IMR-90 (cell line): ENCODE measurements around the gene TBC1D10B. TPM values are rescaled to one million over a fixed set of nuclear protein-coding genes. Genes with fewer than 3 reads are reported as not detected.

ENCODE experiments used
- ATAC-seq: fragments of 200-7000 bp; cut with Tn5 transposase; 2 replicates; pipeline ENCODE4 v1.9.1; 2020; ENCODE audit warnings: low read depth, mild to moderate bottlenecking, moderate library complexity
- BruUV-seq: library from RNA; stranded (reverse); fragments of 400-500 nt; replicated peaks from 2 replicates; lab custom pipeline; 2021; lab: Mats Ljungman, UMichigan
- CTCF ChIA-PET: fragments of 300-600 bp; formaldehyde crosslinking; extraction: SDS; loops from one replicate; lab custom pipeline; 2021; ENCODE audit warnings: antibody characterized with exemption; lab: Yijun Ruan, JAX
- POLR2A ChIA-PET: fragments of 300-600 bp; sonication (Branson Sonifier 250); formaldehyde crosslinking; loops from one replicate; lab custom pipeline; 2022; ENCODE audit warnings: antibody characterized with exemption; ENCODE audit not compliant: unreplicated experiment; lab: Charles Lee
- DNase-seq: peaks from one replicate; pipeline ENCODE4 v3.0.0; 2013
- H2AFZ ChIP-seq: replicated peaks from 2 replicates; pipeline ENCODE3; 2013; ENCODE audit warnings: low read length, mild to moderate bottlenecking; ENCODE audit not compliant: poor library complexity
- H2AK5ac ChIP-seq: 2 replicates; pipeline ENCODE4 v1.6.1; 2013; ENCODE audit warnings: low read depth, low read length, inconsistent platforms
- H2AK9ac ChIP-seq: replicated peaks from 2 replicates; pipeline ENCODE3; 2013; ENCODE audit warnings: mild to moderate bottlenecking, low read depth, low read length, moderate library complexity; ENCODE audit not compliant: poor library complexity
- H2BK120ac ChIP-seq: 2 replicates; pipeline ENCODE4 v1.6.1; 2013; ENCODE audit warnings: low read depth, low read length, inconsistent platforms
- H2BK15ac ChIP-seq: 3 replicates; pipeline ENCODE4 v1.6.1; 2013; ENCODE audit warnings: low read depth, low read length, inconsistent platforms
- H2BK20ac ChIP-seq: 2 replicates; pipeline ENCODE4 v1.6.1; 2013; ENCODE audit warnings: low read depth, mild to moderate bottlenecking, inconsistent platforms, low read length, moderate library complexity
- H2BK5ac ChIP-seq: 2 replicates; pipeline ENCODE4 v1.6.1; 2013; ENCODE audit warnings: mild to moderate bottlenecking, low read depth, low read length, inconsistent platforms; ENCODE audit not compliant: poor library complexity, severe bottlenecking
- H3K14ac ChIP-seq: replicated peaks from 2 replicates; pipeline ENCODE4 v1.6.1; 2013; ENCODE audit warnings: low read depth, low read length, inconsistent platforms
- H3K18ac ChIP-seq: 2 replicates; pipeline ENCODE4 v1.6.1; 2013; ENCODE audit warnings: low read depth, low read length, control low read depth
- H3K23ac ChIP-seq: 2 replicates; pipeline ENCODE4 v1.6.1; 2013; ENCODE audit warnings: low read depth, low read length, inconsistent platforms
- H3K27ac ChIP-seq: 2 replicates; pipeline ENCODE4 v1.5.1; 2013; ENCODE audit warnings: mild to moderate bottlenecking, control low read depth, low read length; ENCODE audit not compliant: insufficient read depth
- H3K27me3 ChIP-seq: 2 replicates; pipeline ENCODE4 v1.6.1; 2013; ENCODE audit warnings: low read length; ENCODE audit not compliant: control insufficient read depth, insufficient read depth
- H3K36me3 ChIP-seq: 2 replicates; pipeline ENCODE4 v1.6.1; 2013; ENCODE audit warnings: low read length, mixed read lengths; ENCODE audit not compliant: control insufficient read depth, insufficient read depth
- H3K4ac ChIP-seq: 2 replicates; pipeline ENCODE4 v1.6.1; 2013; ENCODE audit warnings: low read depth, low read length, inconsistent platforms
- H3K4me1 ChIP-seq: 2 replicates; pipeline ENCODE4 v1.6.1; 2013; ENCODE audit warnings: low read length, mixed read lengths; ENCODE audit not compliant: control insufficient read depth, insufficient read depth
- H3K4me2 ChIP-seq: 2 replicates; pipeline ENCODE4 v1.6.1; 2013; ENCODE audit warnings: low read depth, mild to moderate bottlenecking, control low read depth, low read length, moderate library complexity
- H3K4me3 ChIP-seq: 2 replicates; pipeline ENCODE4 v1.5.1; 2013; ENCODE audit warnings: low read depth, mild to moderate bottlenecking, control low read depth, low read length, moderate library complexity; ENCODE audit not compliant: insufficient read depth
- H3K56ac ChIP-seq: 2 replicates; pipeline ENCODE4 v1.6.1; 2013; ENCODE audit warnings: low read length, inconsistent platforms; ENCODE audit not compliant: insufficient read depth; ENCODE audit errors: extremely low read depth
- H3K79me1 ChIP-seq, 2 experiments: 2 replicates each; pipeline ENCODE4 v1.6.1; 2013; ENCODE audit warnings: low read length in 2 of 2, inconsistent platforms in 1 of 2, low read depth in 1 of 2
- H3K9ac ChIP-seq: 2 replicates; pipeline ENCODE4 v1.6.1; 2013; ENCODE audit warnings: low read depth, low read length, control low read depth
- H3K9me1 ChIP-seq: 2 replicates; pipeline ENCODE4 v1.6.1; 2013; ENCODE audit warnings: low read length, inconsistent platforms; ENCODE audit not compliant: insufficient read depth
- H3K9me3 ChIP-seq: 2 replicates; pipeline ENCODE4 v1.6.1; 2013; ENCODE audit warnings: low read length; ENCODE audit not compliant: control insufficient read depth, insufficient read depth
- H4K20me1 ChIP-seq: 2 replicates; pipeline ENCODE4 v1.6.1; 2013; ENCODE audit warnings: low read length, inconsistent platforms; ENCODE audit not compliant: insufficient read depth
- H4K5ac ChIP-seq: 2 replicates; pipeline ENCODE4 v1.6.1; 2013; ENCODE audit warnings: mild to moderate bottlenecking, low read depth, low read length, control low read depth
- H4K8ac ChIP-seq, 2 experiments: 2 replicates each; pipeline ENCODE4 v1.6.1; 2013; ENCODE audit warnings: low read depth in 2 of 2, low read length in 2 of 2, control low read depth in 1 of 2, inconsistent platforms in 1 of 2
- H4K91ac ChIP-seq: 2 replicates; pipeline ENCODE4 v1.6.1; 2013; ENCODE audit warnings: low read depth, low read length, inconsistent platforms; ENCODE audit not compliant: insufficient read depth
- CEBPB ChIP-seq: IDR thresholded peaks from 2 replicates; pipeline ENCODE4 v1.6.1; 2012; ENCODE audit warnings: low read depth, low read length, improper control_type of control experiment
- CHD1 ChIP-seq: IDR thresholded peaks from 2 replicates; pipeline ENCODE4 v1.6.1; 2012; ENCODE audit warnings: low read depth, low read length, improper control_type of control experiment
- MAFK ChIP-seq: IDR thresholded peaks from 2 replicates; pipeline ENCODE4 v1.6.1; 2012; ENCODE audit warnings: low read depth, low read length, improper control_type of control experiment
- MAZ ChIP-seq: IDR thresholded peaks from 2 replicates; pipeline ENCODE4 v1.6.1; 2012; ENCODE audit warnings: low read depth, mild to moderate bottlenecking, low read length, improper control_type of control experiment, moderate library complexity, borderline replicate concordance
- MXI1 ChIP-seq: IDR thresholded peaks from 2 replicates; pipeline ENCODE4 v1.6.1; 2012; ENCODE audit warnings: low read depth, mild to moderate bottlenecking, low read length, moderate library complexity, borderline replicate concordance
- NFE2L2 ChIP-seq: fragments of 150-350 bp; IDR thresholded peaks from 2 replicates; pipeline ENCODE4 v1.6.1; 2016; ENCODE audit warnings: low read depth, mild to moderate bottlenecking, low read length
- RAD21 ChIP-seq: IDR thresholded peaks from 2 replicates; pipeline ENCODE4 v1.6.1; 2012; ENCODE audit warnings: low read length, improper control_type of control experiment
- RCOR1 ChIP-seq: IDR thresholded peaks from 2 replicates; pipeline ENCODE4 v1.6.1; 2012; ENCODE audit warnings: mild to moderate bottlenecking, low read length, improper control_type of control experiment; ENCODE audit not compliant: insufficient replicate concordance
- RFX5 ChIP-seq: IDR thresholded peaks from 2 replicates; pipeline ENCODE4 v1.8.0; 2012; ENCODE audit warnings: low read depth, mild to moderate bottlenecking, low read length, moderate library complexity
- SMC3 ChIP-seq: fragments of 150-350 bp; IDR thresholded peaks from 2 replicates; pipeline ENCODE4 v1.6.1; 2016; ENCODE audit warnings: low read depth, mild to moderate bottlenecking, antibody characterized with exemption, low read length, moderate library complexity
- WGBS, 2 experiments: methylation state at CpG; one replicate each; pipeline versions ENCODE4 v1.1.5 to v1.1.7; 2013; ENCODE audit warnings: missing lambda C conversion rate in 2 of 2; ENCODE audit not compliant: insufficient read length in 1 of 2; ENCODE audit errors: extremely low coverage in 2 of 2; 5-methylcytosine and 5-hydroxymethylcytosine counted together
- dilution Hi-C: fragments of 300-500 bp; cut with HindIII; formaldehyde crosslinking; loops from one replicate; pipeline ENCODE4 v1.14.3; 2018; ENCODE audit warnings: low sequenced_read_pairs; ENCODE audit not compliant: unreplicated experiment
- in situ Hi-C: fragments of 300-500 bp; cut with MboI; formaldehyde crosslinking; loops from 3 replicates; pipeline ENCODE4 v1.14.3; 2019; ENCODE audit warnings: low sequenced_read_pairs, inconsistent platforms, mixed read lengths
- intact Hi-C: fragments of 100-400 bp; cut with micrococcal nuclease; formaldehyde crosslinking; loops from 2 replicates; pipeline ENCODE4 v1.10.0; 2022
- polyA plus RNA-seq, 3 experiments: library from polyadenylated mRNA; depleted of rRNA; stranded (reverse); fragments of >200 nt; gene quantifications; 2 replicates each; pipeline ENCODE4 v1.2.3, GENCODE V29; 2012; ENCODE audit warnings: low replicate concordance in 1 of 3
- total RNA-seq: library from RNA; depleted of rRNA; stranded (reverse); fragments of >200 nt; gene quantifications from 2 replicates; pipeline ENCODE4 v1.2.3, GENCODE V29; 2012
- TF ChIP-seq, protein P1 (sequence below): fragments of 150-350 bp; IDR thresholded peaks from 2 replicates; pipeline ENCODE4 v1.6.1; 2017; ENCODE audit warnings: mild to moderate bottlenecking, antibody characterized with exemption, low read length, low read depth
- TF ChIP-seq, protein P2 (sequence below): fragments of 150-350 bp; IDR thresholded peaks from 2 replicates; pipeline ENCODE4 v1.6.1; 2016; ENCODE audit warnings: low read depth, mild to moderate bottlenecking, low read length, moderate library complexity, borderline replicate concordance
- TF ChIP-seq, protein P3 (sequence below): conservative IDR thresholded peaks from 2 replicates; pipeline ENCODE4 v1.5.1; 2012; ENCODE audit warnings: mild to moderate bottlenecking, low read depth, low read length, improper control_type of control experiment

The TBC1D10B gene
- total and polyA plus RNA-seq, 2 of the 4 experiments (the other 2 are of a cell fraction): 8.4 to 24.9 TPM

DNA sequence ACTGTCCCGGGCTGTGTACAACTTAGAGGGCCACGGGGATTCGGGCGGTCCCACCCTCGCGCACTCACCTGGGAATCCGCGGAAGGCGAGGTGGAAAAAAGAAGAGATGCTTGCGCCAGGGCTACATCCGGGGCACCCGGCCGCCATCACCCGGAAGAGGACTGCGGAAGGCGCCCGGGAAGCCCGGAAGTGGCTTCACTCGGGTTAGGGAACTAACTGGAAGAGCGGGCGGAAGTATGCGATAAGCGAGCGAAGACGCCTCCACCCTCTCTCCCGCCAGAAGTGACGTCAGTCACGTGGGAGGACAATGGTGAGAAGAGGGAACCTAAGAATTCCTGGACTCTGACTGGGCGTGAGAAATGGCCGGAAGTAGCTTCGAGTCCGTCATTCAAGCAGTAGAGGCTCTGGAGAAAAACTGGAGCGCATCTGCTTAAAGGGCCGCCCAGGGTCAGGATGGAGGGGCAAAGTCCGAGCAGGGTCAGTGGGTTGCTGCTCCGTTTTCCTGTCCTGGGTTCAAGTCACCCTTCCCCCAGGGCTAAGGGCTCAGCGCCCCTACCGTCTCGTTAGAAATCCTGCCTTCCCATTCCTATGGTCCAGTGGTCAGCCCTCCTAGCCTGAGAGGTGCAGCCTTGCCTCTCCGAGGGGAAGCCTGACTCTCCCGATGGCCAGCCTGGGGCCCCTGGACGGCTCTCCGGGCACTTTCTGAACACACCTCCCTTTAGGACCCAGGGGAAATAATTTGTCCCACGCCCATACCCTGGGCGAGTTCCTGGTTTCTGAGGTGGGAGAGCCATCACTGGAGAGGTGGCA is 14.9 kb downstream of the TBC1D10B start, which contains the start of gene CD2BP2:
CD2BP2 (minus strand) TSS at position 165 of the 810 bp plus-strand sequence. CDS start 627 bp downstream, outside the sequence.
- no peaks in the 10 kb centered on the region for H3K9me3 ChIP-seq
- H3K79me1 ChIP-seq: peaks cover 5 to 73% of the 10 kb centered on the region in 2 experiments
- H4K20me1 ChIP-seq: peaks cover 13% of the 10 kb centered on the region; the same call in 1 of the 2 replicates
- peak within 1 kb of the TSS; percentile 79 for H3K23ac ChIP-seq
- H3K4me3 ChIP-seq: peak within 1 kb of the TSS; percentile 70
- BruUV-seq: no TSS peak
- peak within 1 kb of the TSS; percentile 91 for H2BK5ac ChIP-seq
- peak within 1 kb of the TSS; percentile 96 for H2AK9ac ChIP-seq
- peak within 1 kb of the TSS; percentile 63 for H3K18ac ChIP-seq
- H3K9ac ChIP-seq: peak within 1 kb of the TSS; percentile 81
- peak; percentile 87 for ATAC-seq
- peaks cover 9% of the 10 kb centered on the region for H3K9me1 ChIP-seq
- peak within 1 kb of the TSS; percentile 81 for H3K14ac ChIP-seq
- H3K36me3 ChIP-seq: peaks cover 54% of the 10 kb centered on the region
- peak within 1 kb of the TSS; percentile 27; the same call in 1 of the 3 replicates for H2BK15ac ChIP-seq
- H3K4me2 ChIP-seq: peak within 1 kb of the TSS; percentile 93
- peak within 1 kb of the TSS; percentile 85 for H3K56ac ChIP-seq
- H4K8ac ChIP-seq: peak within 1 kb of the TSS; percentile 55 to 93
- H3K4me1 ChIP-seq: peaks cover 7% of the 10 kb centered on the region; the same call in 1 of the 2 replicates
- H2BK120ac ChIP-seq: peak within 1 kb of the TSS; percentile 71
- CTCF ChIA-PET: no interaction called here
- dilution Hi-C loops: no loop called here
- peak within 1 kb of the TSS; percentile 99 for H2AFZ ChIP-seq
- peak; percentile 100 for DNase-seq
- peak within 1 kb of the TSS; percentile 0; the same call in 1 of the 2 replicates for H2BK20ac ChIP-seq
- WGBS, 2 experiments: 0% methylated on average over 9 of the region's 45 CpGs; no CpG with 5 or more reads in 1 of the 2 experiments
- H3K4ac ChIP-seq: peak within 1 kb of the TSS; percentile 93
- H4K91ac ChIP-seq: peak within 1 kb of the TSS; percentile 88
- no peaks in the 10 kb centered on the region for H3K27me3 ChIP-seq
- intact Hi-C loops: no loop called here
- in situ Hi-C loops: no loop called here
- H4K5ac ChIP-seq: peak within 1 kb of the TSS; percentile 84
- H2AK5ac ChIP-seq: peak within 1 kb of the TSS; percentile 88
- H3K27ac ChIP-seq: peak within 1 kb of the TSS; percentile 93
- POLR2A ChIA-PET: no interaction called here
- TF ChIP-seq, protein P1, sequence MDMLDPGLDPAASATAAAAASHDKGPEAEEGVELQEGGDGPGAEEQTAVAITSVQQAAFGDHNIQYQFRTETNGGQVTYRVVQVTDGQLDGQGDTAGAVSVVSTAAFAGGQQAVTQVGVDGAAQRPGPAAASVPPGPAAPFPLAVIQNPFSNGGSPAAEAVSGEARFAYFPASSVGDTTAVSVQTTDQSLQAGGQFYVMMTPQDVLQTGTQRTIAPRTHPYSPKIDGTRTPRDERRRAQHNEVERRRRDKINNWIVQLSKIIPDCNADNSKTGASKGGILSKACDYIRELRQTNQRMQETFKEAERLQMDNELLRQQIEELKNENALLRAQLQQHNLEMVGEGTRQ: peak; percentile 95
- TF ChIP-seq RAD21: no peak
- no peak for TF ChIP-seq MXI1
- no peak for TF ChIP-seq MAFK
- TF ChIP-seq RFX5: no peak
- TF ChIP-seq CEBPB: peak; percentile 17; the same call in 1 of the 2 replicates
- peak; percentile 58 for TF ChIP-seq RCOR1
- no peak for TF ChIP-seq NFE2L2
- TF ChIP-seq SMC3: no peak
- TF ChIP-seq, protein P2, sequence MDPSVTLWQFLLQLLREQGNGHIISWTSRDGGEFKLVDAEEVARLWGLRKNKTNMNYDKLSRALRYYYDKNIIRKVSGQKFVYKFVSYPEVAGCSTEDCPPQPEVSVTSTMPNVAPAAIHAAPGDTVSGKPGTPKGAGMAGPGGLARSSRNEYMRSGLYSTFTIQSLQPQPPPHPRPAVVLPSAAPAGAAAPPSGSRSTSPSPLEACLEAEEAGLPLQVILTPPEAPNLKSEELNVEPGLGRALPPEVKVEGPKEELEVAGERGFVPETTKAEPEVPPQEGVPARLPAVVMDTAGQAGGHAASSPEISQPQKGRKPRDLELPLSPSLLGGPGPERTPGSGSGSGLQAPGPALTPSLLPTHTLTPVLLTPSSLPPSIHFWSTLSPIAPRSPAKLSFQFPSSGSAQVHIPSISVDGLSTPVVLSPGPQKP: peak; percentile 25; the same call in 1 of the 2 replicates
- TF ChIP-seq, protein P3, sequence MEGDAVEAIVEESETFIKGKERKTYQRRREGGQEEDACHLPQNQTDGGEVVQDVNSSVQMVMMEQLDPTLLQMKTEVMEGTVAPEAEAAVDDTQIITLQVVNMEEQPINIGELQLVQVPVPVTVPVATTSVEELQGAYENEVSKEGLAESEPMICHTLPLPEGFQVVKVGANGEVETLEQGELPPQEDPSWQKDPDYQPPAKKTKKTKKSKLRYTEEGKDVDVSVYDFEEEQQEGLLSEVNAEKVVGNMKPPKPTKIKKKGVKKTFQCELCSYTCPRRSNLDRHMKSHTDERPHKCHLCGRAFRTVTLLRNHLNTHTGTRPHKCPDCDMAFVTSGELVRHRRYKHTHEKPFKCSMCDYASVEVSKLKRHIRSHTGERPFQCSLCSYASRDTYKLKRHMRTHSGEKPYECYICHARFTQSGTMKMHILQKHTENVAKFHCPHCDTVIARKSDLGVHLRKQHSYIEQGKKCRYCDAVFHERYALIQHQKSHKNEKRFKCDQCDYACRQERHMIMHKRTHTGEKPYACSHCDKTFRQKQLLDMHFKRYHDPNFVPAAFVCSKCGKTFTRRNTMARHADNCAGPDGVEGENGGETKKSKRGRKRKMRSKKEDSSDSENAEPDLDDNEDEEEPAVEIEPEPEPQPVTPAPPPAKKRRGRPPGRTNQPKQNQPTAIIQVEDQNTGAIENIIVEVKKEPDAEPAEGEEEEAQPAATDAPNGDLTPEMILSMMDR: 0 out of 2 replicates have a peak, but pooled peaks have one; percentile 6
- no peak; the same call in 1 of the 2 replicates for TF ChIP-seq CHD1
- TF ChIP-seq MAZ: peak; percentile 40; the same call in 1 of the 2 replicates
